ENCODE measurements around the gene SLC37A3. TPM values are rescaled to one million over a fixed set of nuclear protein-coding genes. Genes with fewer than 3 reads are reported as not detected.

Gene SLC37A3
- total RNA-seq, 1 experiment from 2014 or later, result 25.5 TPM

DNA sequence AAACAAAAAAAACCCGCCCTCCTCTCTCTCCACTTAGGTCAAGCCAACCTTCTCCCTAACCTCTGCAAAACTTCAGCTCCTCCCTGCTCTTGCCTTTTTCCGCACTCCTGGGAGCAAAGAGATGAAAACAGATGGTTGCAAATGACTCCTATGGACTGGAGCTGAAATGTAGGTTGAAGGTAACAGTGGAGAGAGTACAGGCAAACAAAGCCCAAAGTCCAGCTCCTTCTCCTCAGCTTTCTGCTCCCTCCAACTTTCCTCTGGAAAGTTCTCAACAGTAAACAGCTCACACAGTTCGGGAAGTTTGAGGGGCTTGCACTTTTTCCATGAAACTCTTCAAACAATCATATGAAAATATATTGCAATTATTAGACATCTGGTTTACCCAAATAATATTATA, 90.3 kb downstream of the SLC37A3 start:
- intact Hi-C loops (cut with micrococcal nuclease), result no loop called here
- ChIA-PET CTCF (interaction anchor here (0.6 to 1.8 kb wide), 5 partner anchors 8 to 43 kb away, joined by 3 to 8 read pairs (median 5); no protein-coding TSS in a partner anchor), POLR2A (no interaction called here)
- Mint-ChIP-seq H3K27me3 (ENCODE audit: insufficient read depth, unreplicated experiment) (no peaks in the 10 kb centered on the region), H3K4me1 (ENCODE audit: insufficient read depth, unreplicated experiment) (peaks cover 5% of the 10 kb centered on the region), H3K27ac (ENCODE audit: low read depth, unreplicated experiment) (no peak overlapping the region), H3K9me3 (ENCODE audit: unreplicated experiment) (peaks cover 14% of the 10 kb centered on the region), H3K4me3 (ENCODE audit: unreplicated experiment) (no peak overlapping the region), H3K36me3 (ENCODE audit: insufficient read depth, unreplicated experiment) (no peaks in the 10 kb centered on the region)
- TF ChIP-seq, protein P1, sequence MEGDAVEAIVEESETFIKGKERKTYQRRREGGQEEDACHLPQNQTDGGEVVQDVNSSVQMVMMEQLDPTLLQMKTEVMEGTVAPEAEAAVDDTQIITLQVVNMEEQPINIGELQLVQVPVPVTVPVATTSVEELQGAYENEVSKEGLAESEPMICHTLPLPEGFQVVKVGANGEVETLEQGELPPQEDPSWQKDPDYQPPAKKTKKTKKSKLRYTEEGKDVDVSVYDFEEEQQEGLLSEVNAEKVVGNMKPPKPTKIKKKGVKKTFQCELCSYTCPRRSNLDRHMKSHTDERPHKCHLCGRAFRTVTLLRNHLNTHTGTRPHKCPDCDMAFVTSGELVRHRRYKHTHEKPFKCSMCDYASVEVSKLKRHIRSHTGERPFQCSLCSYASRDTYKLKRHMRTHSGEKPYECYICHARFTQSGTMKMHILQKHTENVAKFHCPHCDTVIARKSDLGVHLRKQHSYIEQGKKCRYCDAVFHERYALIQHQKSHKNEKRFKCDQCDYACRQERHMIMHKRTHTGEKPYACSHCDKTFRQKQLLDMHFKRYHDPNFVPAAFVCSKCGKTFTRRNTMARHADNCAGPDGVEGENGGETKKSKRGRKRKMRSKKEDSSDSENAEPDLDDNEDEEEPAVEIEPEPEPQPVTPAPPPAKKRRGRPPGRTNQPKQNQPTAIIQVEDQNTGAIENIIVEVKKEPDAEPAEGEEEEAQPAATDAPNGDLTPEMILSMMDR (IDR thresholded peaks at IDR 0.05; ENCODE audit: unreplicated experiment), result no peak
- no TSS peak for BruUV-seq (replicated peaks)
- DNase-seq (ENCODE audit: unreplicated experiment), result no peak

DNA sequence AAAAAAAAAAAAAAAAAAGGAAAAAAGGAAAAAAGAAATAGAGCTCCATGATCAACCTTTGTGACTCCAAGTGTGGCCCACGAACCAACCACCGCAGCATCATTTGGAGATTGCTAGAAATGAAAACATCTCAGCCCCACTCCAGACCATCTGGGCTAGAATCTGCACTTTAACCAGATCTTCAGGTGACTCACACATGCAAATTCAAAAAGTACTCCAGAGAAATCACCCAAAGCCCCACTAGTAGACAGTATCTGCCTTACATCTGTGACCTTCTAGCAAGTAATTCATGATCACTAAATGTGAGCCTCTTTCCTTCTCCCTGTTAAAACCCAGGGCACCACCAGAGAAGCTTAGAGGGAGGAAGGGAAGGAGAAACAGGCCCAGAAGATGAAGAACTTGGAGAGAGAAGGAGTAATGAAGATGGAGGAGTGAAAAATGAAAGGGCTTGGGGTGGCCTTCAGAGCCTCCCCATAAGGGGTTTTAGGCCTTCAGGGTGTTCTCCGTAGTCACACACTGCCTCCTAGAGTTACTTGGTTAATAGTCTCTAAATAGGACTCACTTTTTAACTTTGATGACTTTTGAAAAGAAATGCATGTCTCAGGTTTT, 94.0 kb downstream of the SLC37A3 start:
- H3K36me3 Mint-ChIP-seq (ENCODE audit: insufficient read depth, unreplicated experiment), result no peaks in the 10 kb centered on the region
- ChIA-PET CTCF (interaction anchor here (0.7 to 0.9 kb wide), 3 partner anchors 11 to 193 kb away, joined by 3 read pairs; no protein-coding TSS in a partner anchor), POLR2A (interaction anchor here (0.6 to 1.6 kb wide), 2 partner anchors 10 to 127 kb away, joined by 3 to 4 read pairs; partner anchors contain the start of gene KDM7A)
- TF ChIP-seq, protein P1 (IDR thresholded peaks at IDR 0.05; ENCODE audit: unreplicated experiment), result no peak
- intact Hi-C loops (cut with micrococcal nuclease), result no loop called here
- no TSS peak for BruUV-seq (replicated peaks)
- H3K4me1 Mint-ChIP-seq (ENCODE audit: insufficient read depth, unreplicated experiment), result peaks cover 5% of the 10 kb centered on the region
- no peaks in the 10 kb centered on the region for H3K9me3 Mint-ChIP-seq (ENCODE audit: unreplicated experiment)
- no peak overlapping the region for H3K27ac Mint-ChIP-seq (ENCODE audit: low read depth, unreplicated experiment)
- no peaks in the 10 kb centered on the region for H3K27me3 Mint-ChIP-seq (ENCODE audit: insufficient read depth, unreplicated experiment)
- DNase-seq (ENCODE audit: unreplicated experiment), result no peak
- H3K4me3 Mint-ChIP-seq (ENCODE audit: unreplicated experiment), result no peak overlapping the region

DNA sequence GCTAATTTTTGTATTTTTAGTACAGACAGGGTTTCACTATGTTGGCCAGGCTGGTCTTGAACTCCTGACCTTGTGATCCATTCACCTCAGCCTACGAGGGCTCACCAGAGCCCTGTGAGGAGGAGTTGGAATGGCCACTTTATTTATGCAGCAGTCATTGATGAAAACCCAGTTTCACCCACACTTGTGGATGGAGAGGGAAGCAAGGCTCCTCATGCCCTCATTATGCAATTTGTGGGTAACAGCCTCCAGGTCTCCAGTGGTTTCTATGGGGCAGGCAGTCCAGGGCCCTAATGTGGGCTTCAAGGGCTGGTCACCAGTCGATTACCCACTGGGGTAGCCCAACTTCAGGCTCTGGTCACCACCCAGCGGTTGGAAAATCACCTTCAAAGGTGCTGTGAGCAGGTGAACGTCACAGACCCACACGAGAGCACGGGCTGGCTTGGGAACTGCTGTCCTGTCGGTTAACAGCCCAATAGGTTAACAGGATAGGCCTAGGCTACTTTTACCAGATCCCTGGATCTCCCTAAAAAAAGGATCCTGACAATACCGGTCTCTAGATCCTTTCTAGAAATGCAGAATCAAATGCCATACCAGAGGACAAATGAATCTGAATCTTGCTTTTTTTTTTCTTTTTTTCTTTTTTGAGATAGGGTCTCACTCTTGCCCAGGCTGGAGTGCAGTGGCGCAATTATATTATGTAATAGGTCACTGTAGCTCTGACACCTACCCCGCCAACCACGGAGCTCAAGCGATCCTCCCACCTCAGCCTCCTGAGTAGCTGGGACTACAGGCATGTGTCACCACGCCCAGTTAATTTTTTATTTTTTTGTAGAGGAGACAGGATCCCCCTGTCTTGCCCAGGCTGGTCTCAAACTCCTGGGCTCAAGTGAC, 97.8 kb downstream of the SLC37A3 start:
- BruUV-seq (replicated peaks), result no TSS peak
- ChIA-PET CTCF (interaction anchor here (0.7 kb wide), 1 partner anchor 153 kb away, joined by 3 read pairs; no protein-coding TSS in a partner anchor), POLR2A (interaction anchor here (0.7 kb wide), 1 partner anchor 39 kb away, joined by 3 read pairs; no protein-coding TSS in a partner anchor)
- Mint-ChIP-seq H3K4me3 (ENCODE audit: unreplicated experiment) (no peak overlapping the region), H3K27ac (ENCODE audit: low read depth, unreplicated experiment) (no peak overlapping the region), H3K36me3 (ENCODE audit: insufficient read depth, unreplicated experiment) (no peaks in the 10 kb centered on the region), H3K9me3 (ENCODE audit: unreplicated experiment) (no peaks in the 10 kb centered on the region), H3K27me3 (ENCODE audit: insufficient read depth, unreplicated experiment) (no peaks in the 10 kb centered on the region), H3K4me1 (ENCODE audit: insufficient read depth, unreplicated experiment) (peaks cover 5% of the 10 kb centered on the region)
- intact Hi-C loops (cut with micrococcal nuclease), result no loop called here
- DNase-seq (ENCODE audit: unreplicated experiment), result no peak
- TF ChIP-seq, protein P1 (IDR thresholded peaks at IDR 0.05; ENCODE audit: unreplicated experiment), result no peak

DNA sequence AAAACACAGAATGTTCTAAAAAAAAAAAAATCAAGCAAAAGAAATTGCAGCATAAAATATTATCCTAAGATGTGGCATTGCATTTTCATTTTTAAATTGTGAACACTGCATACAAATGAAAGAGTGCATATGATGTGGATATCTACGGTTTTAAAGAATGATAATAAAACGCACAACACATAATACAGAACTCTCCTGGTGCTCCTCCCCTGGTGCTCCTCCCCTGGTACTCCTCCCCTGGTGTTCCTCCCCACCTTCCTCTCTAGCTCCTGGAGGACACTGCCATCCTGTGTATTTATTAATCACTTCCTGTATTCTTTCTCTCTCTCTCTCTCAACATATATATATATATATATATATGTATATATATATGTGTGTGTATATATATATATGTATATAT, 100.1 kb downstream of the SLC37A3 start:
- TF ChIP-seq, protein P1 (IDR thresholded peaks at IDR 0.05; ENCODE audit: unreplicated experiment), result no peak
- Mint-ChIP-seq H3K27me3 (ENCODE audit: insufficient read depth, unreplicated experiment) (no peaks in the 10 kb centered on the region), H3K36me3 (ENCODE audit: insufficient read depth, unreplicated experiment) (no peaks in the 10 kb centered on the region), H3K9me3 (ENCODE audit: unreplicated experiment) (no peaks in the 10 kb centered on the region), H3K27ac (ENCODE audit: low read depth, unreplicated experiment) (no peak overlapping the region), H3K4me3 (ENCODE audit: unreplicated experiment) (no peak overlapping the region), H3K4me1 (ENCODE audit: insufficient read depth, unreplicated experiment) (no peaks in the 10 kb centered on the region)
- DNase-seq (ENCODE audit: unreplicated experiment), result no peak
- intact Hi-C loops (cut with micrococcal nuclease), result no loop called here
- ChIA-PET POLR2A (interaction anchor here (0.5 to 1.7 kb wide), 3 partner anchors 18 to 1055 kb away, joined by 3 to 5 read pairs (median 5); no protein-coding TSS in a partner anchor), CTCF (interaction anchor here (1.0 kb wide), 1 partner anchor 24 kb away, joined by 3 read pairs; no protein-coding TSS in a partner anchor)
- BruUV-seq (replicated peaks), result no TSS peak
